ENCODE measurements around the gene OR51A4.

- no peak for TF ChIP-seq EZH2 (IDR thresholded peaks at IDR 0.05; ENCODE audit: borderline replicate concordance, control insufficient read depth, low read depth, low read length)
- no peak for TF ChIP-seq CHD1 (IDR thresholded peaks at IDR 0.05; ENCODE audit: low read depth, low read length)
- TF ChIP-seq, protein P1, sequence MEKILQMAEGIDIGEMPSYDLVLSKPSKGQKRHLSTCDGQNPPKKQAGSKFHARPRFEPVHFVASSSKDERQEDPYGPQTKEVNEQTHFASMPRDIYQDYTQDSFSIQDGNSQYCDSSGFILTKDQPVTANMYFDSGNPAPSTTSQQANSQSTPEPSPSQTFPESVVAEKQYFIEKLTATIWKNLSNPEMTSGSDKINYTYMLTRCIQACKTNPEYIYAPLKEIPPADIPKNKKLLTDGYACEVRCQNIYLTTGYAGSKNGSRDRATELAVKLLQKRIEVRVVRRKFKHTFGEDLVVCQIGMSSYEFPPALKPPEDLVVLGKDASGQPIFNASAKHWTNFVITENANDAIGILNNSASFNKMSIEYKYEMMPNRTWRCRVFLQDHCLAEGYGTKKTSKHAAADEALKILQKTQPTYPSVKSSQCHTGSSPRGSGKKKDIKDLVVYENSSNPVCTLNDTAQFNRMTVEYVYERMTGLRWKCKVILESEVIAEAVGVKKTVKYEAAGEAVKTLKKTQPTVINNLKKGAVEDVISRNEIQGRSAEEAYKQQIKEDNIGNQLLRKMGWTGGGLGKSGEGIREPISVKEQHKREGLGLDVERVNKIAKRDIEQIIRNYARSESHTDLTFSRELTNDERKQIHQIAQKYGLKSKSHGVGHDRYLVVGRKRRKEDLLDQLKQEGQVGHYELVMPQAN (conservative IDR thresholded peaks at IDR 0.05): no peak
- no peak for TF ChIP-seq SP1 (IDR thresholded peaks at IDR 0.05; ENCODE audit: low read depth, low read length)
- TF ChIP-seq IKZF1 (conservative IDR thresholded peaks at IDR 0.05): no peak
- TF ChIP-seq RCOR1 (conservative IDR thresholded peaks at IDR 0.05; ENCODE audit: low read depth, low read length): no peak
- no peak for TF ChIP-seq PML (IDR thresholded peaks at IDR 0.05; ENCODE audit: low read length)
Measured at GRCh38 chr11:4960877-4961276, 13.5 kb upstream of the OR51A4 start.

Data from GM12878 (cell line).